ENCODE measurements around the gene LY6G5C. TPM values are rescaled to one million over a fixed set of nuclear protein-coding genes. Genes with fewer than 3 reads are reported as not detected.

LY6G5C gene
- polyA plus RNA-seq, 1 donor (not counting 4 experiments of a cell fraction or from before 2014, with no cell fraction given), result 0.58 TPM

GRCh38 chr6:31658158-31658688 is 22.6 kb downstream of the LY6G5C start:
- Histone ChIP-seq H2AFZ (ENCODE audit: control insufficient read depth, low read length) (no peak overlapping the region), H3K9me3 (ENCODE audit: control insufficient read depth, low read depth, low read length) (no peaks in the 10 kb centered on the region), H3K9ac (ENCODE audit: control insufficient read depth, extremely low read depth, insufficient read depth, low read length) (no peak overlapping the region), H3K27ac (ENCODE audit: control insufficient read depth, insufficient read depth, low read length) (no peak overlapping the region), H3K4me2 (ENCODE audit: control insufficient read depth, extremely low read depth, insufficient read depth, low read depth, low read length) (peak overlapping the region; percentile 96), H3K4me1 (ENCODE audit: control insufficient read depth, extremely low read depth, insufficient read depth, low read length) (peaks cover 27% of the 10 kb centered on the region), H3K27me3 (ENCODE audit: control insufficient read depth, extremely low read depth, insufficient read depth, low read length) (no peaks in the 10 kb centered on the region), H4K20me1 (ENCODE audit: control insufficient read depth, extremely low read depth, insufficient read depth, low read length) (no peaks in the 10 kb centered on the region), H3K4me3 (ENCODE audit: control insufficient read depth in 2 of 3, extremely low read depth in 1 of 3, insufficient read depth in 2 of 3, low read depth in 1 of 3, low read length in 3 of 3) (no peak overlapping the region), H3K79me2 (ENCODE audit: control insufficient read depth, insufficient read depth, low read length) (peaks cover 34% of the 10 kb centered on the region), H3K36me3 (ENCODE audit: control insufficient read depth in 2 of 2, extremely low read depth in 1 of 2, insufficient read depth in 2 of 2, low read length in 2 of 2) (peaks cover 8 to 10% of the 10 kb centered on the region in 2 experiments), H3K9me1 (ENCODE audit: control insufficient read depth, extremely low read depth, insufficient read depth, low read length) (no peaks in the 10 kb centered on the region)
- TF ChIP-seq EZH2 (IDR thresholded peaks at IDR 0.05; ENCODE audit: low read length), result no peak
- no peak for TF ChIP-seq CTCF (optimal IDR thresholded peaks at IDR 0.05 in 1 of 3, IDR thresholded peaks at IDR 0.05 in 1 of 3, conservative IDR thresholded peaks at IDR 0.05 in 1 of 3; ENCODE audit: extremely low read depth in 1 of 3, insufficient read depth in 2 of 3, low read length in 3 of 3)
- dilution Hi-C loops (cut with MboI; ENCODE audit: extremely low pct_ligation_motif_present, low sequenced_read_pairs), result no loop called here
- no peak for FAIRE-seq
- no peak for DNase-seq (ENCODE audit: low read depth, low spot score)

- no peak overlapping the region for H3K4me3 ChIP-seq (ENCODE audit: control insufficient read depth in 2 of 3, extremely low read depth in 1 of 3, insufficient read depth in 2 of 3, low read depth in 1 of 3, low read length in 3 of 3)
- H3K9ac ChIP-seq (ENCODE audit: control insufficient read depth, extremely low read depth, insufficient read depth, low read length), result no peak overlapping the region
- H3K9me3 ChIP-seq (ENCODE audit: control insufficient read depth, low read depth, low read length), result no peaks in the 10 kb centered on the region
- peaks cover 34% of the 10 kb centered on the region for H3K79me2 ChIP-seq (ENCODE audit: control insufficient read depth, insufficient read depth, low read length)
- peaks cover 25% of the 10 kb centered on the region for H3K4me1 ChIP-seq (ENCODE audit: control insufficient read depth, extremely low read depth, insufficient read depth, low read length)
- no peak overlapping the region for H3K27ac ChIP-seq (ENCODE audit: control insufficient read depth, insufficient read depth, low read length)
- H3K9me1 ChIP-seq (ENCODE audit: control insufficient read depth, extremely low read depth, insufficient read depth, low read length), result no peaks in the 10 kb centered on the region
- no peaks in the 10 kb centered on the region for H4K20me1 ChIP-seq (ENCODE audit: control insufficient read depth, extremely low read depth, insufficient read depth, low read length)
- dilution Hi-C loops (cut with MboI; ENCODE audit: extremely low pct_ligation_motif_present, low sequenced_read_pairs), result no loop called here
- FAIRE-seq (no peak), DNase-seq (ENCODE audit: low read depth, low spot score) (no peak)
- no peaks in the 10 kb centered on the region for H3K27me3 ChIP-seq (ENCODE audit: control insufficient read depth, extremely low read depth, insufficient read depth, low read length)
- no peak overlapping the region for H2AFZ ChIP-seq (ENCODE audit: control insufficient read depth, low read length)
- TF ChIP-seq EZH2 (IDR thresholded peaks at IDR 0.05; ENCODE audit: low read length) (no peak), CTCF (optimal IDR thresholded peaks at IDR 0.05 in 1 of 3, IDR thresholded peaks at IDR 0.05 in 1 of 3, conservative IDR thresholded peaks at IDR 0.05 in 1 of 3; ENCODE audit: extremely low read depth in 1 of 3, insufficient read depth in 2 of 3, low read length in 3 of 3) (no peak)
- H3K36me3 ChIP-seq (ENCODE audit: control insufficient read depth in 2 of 2, extremely low read depth in 1 of 2, insufficient read depth in 2 of 2, low read length in 2 of 2), result peaks cover 8 to 10% of the 10 kb centered on the region in 2 experiments
- no peak overlapping the region for H3K4me2 ChIP-seq (ENCODE audit: control insufficient read depth, extremely low read depth, insufficient read depth, low read depth, low read length)
These were observed 23.3 kb downstream of the LY6G5C start for GRCh38 chr6:31657406-31658157.

Measured in keratinocyte (primary cell).